ENCODE results near the gene RALGPS1. TPM values are rescaled to one million over a fixed set of nuclear protein-coding genes. Genes with fewer than 3 reads are reported as not detected.

RALGPS1 gene
- total RNA-seq, 4 donors from 2014 or later: 4.6 to 11.9 (median 10.0) TPM

DNA sequence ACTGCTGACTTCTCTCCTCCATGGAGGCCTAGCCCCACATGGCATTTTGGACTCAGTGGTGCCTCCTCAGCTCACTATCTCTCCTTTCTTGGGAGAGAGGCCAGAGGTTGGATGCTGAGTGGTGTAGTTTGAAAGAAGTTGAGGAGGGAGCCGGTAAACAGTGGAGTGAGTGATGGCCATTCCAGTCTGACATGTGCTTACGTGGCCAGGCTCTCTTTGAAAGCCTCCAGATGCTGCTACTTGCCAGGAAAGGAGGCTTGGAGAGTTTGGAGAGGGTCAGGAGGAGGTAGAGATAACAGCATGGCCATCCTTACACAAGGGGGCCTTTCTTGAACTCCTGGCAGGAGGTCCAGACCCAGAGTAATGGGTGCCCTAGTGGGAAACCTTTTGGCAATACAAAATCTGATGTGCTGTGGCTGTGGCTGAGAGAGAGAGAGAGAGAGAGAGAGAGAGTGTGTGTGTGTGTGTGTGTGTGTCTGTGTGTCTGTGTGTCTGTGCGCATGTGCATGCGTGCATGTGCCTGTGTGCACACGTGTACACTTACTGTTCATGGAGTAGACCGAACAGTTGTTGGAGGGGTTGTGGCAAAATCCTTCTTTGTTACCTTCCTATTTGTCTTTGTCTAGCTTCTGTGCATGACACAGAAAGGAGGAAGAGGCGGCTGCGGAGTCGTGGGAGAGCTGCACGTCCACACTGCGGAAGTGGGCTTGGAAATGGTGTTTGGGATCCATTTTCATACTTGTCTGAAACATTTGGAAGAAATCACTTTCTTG is 37.8 kb downstream of the RALGPS1 start:
- H3K4me3 ChIP-seq: no peak overlapping the region
- 58% methylated on average over 11 of the region's 11 CpGs for WGBS
- TF ChIP-seq EP300 (IDR thresholded peaks at IDR 0.05): no peak
- TF ChIP-seq POLR2AphosphoS5 (IDR thresholded peaks at IDR 0.05): peak in 1 of 2 donors; percentile 30
- H3K36me3 ChIP-seq: no peaks in the 10 kb centered on the region
- DNase-seq (ENCODE audit: extremely low spot score): no peak
- H3K27me3 ChIP-seq: no peaks in the 10 kb centered on the region
- H3K27ac ChIP-seq (replicated peaks in 1 of 4): peak overlapping the region in 2 of 4 donors; percentile 30 to 41
- peaks cover 21 to 23% (median 22%) of the 10 kb centered on the region in 4 donors for H3K4me1 ChIP-seq
- intact Hi-C loops (cut with DNase I): no loop called here
- no peaks in the 10 kb centered on the region for H3K9me3 ChIP-seq

DNA sequence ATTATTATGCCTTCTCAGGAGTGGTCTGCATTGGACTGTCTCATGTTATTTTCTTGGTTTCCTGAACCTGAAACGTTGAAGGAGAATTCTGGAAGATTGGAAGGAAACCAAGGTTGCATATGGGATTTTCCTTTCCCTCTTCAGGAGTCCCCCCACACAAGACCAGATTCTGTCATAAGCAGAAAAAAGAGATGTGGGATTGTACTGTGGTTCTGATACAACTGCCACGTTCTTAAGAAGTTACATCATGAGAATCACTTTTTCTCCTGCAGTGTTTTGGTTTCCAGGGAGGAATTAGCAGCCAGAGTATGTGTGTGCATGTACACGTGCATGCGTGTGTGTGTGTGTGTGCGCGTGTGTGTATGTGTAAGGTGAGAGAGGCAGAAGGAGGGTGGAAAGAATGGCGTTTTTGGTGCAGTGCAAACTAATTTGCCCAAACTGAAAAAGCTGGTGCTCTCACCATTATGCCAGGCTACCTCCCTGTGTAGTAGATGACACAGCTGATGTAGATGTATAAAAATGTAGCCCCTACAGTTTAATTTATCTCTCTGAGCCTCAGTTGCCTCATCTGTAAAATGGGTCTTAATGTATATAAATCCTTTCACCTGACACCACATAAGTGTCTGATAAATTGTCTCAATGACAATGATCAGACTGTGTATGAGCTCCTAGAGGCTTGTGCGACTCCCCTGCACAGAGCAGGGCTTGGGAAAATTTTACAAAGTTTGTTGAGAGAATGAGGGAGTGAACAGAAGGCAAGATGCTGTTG is 38.6 kb downstream of the RALGPS1 start:
- H3K4me3 ChIP-seq: no peak overlapping the region
- TF ChIP-seq POLR2A (IDR thresholded peaks at IDR 0.05; ENCODE audit: low read depth) (no peak), CTCF (IDR thresholded peaks at IDR 0.05) (no peak), POLR2AphosphoS5 (IDR thresholded peaks at IDR 0.05) (no peak), EP300 (IDR thresholded peaks at IDR 0.05) (no peak)
- peaks cover 29 to 31% (median 30%) of the 10 kb centered on the region in 4 donors for H3K4me1 ChIP-seq
- no peaks in the 10 kb centered on the region for H3K9me3 ChIP-seq
- no peak for DNase-seq (ENCODE audit: extremely low spot score)
- H3K27ac ChIP-seq (replicated peaks in 1 of 4): peak overlapping the region in 2 of 4 donors; percentile 11 to 30
- H3K36me3 ChIP-seq: no peaks in the 10 kb centered on the region
- intact Hi-C loops (cut with DNase I): no loop called here
- no peaks in the 10 kb centered on the region for H3K27me3 ChIP-seq
- WGBS: 56% methylated on average over 8 of the region's 8 CpGs

- DNase-seq (ENCODE audit: extremely low spot score): no peak
- H3K36me3 ChIP-seq: no peaks in the 10 kb centered on the region
- no peak overlapping the region for H3K4me3 ChIP-seq
- intact Hi-C loops (cut with DNase I): no loop called here
- peaks cover 35 to 40% (median 38%) of the 10 kb centered on the region in 4 donors for H3K4me1 ChIP-seq
- no peak for TF ChIP-seq POLR2A (IDR thresholded peaks at IDR 0.05; ENCODE audit: low read depth)
- TF ChIP-seq POLR2AphosphoS5 (IDR thresholded peaks at IDR 0.05): no peak
- TF ChIP-seq EP300 (IDR thresholded peaks at IDR 0.05): no peak
- no peak for TF ChIP-seq CTCF (IDR thresholded peaks at IDR 0.05)
- 86% methylated on average over 5 of the region's 5 CpGs for WGBS
- no peaks in the 10 kb centered on the region for H3K9me3 ChIP-seq
- no peaks in the 10 kb centered on the region for H3K27me3 ChIP-seq
- H3K27ac ChIP-seq (replicated peaks in 1 of 4): no peak overlapping the region
These were observed 41.2 kb downstream of the RALGPS1 start for GRCh38 chr9:126955811-126956210.

DNA sequence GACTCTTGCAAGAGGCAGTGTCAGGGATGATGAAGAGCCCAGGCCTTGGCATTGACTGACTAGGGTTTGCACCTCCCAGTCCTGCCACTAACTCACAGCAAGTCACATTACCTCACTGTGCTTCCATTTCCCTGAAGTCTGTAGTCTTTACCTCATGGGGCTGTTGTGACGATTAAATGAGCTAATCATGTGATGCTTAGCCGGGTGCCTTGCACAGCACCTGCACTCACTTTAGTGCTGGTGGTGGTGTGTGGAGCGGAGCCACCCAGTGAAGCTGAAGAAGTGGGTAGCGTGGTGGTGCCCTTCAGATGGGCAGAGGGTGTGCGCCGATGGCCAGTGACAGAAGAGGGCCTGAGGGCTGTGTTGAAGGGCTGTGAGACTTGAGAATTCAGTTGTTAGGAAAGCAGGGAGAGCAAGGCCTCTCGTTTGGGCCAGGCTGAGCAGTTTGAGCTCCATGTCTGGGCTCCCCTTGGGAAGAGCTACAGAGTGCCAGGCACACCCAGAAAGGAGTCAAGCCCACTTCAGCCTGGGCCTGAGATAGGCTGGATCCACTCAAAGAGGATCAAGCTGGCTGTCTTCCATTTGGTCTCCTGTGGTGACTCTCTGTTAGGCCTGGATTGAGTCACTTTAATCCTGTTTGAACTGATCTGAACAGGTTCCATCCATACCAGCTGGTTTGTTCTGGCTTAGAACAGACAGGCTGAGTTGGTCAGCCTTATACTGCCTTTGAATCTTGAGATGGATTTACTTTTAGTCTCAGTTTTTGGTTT is 42.5 kb downstream of the RALGPS1 start:
- Histone ChIP-seq H3K27ac (replicated peaks in 1 of 4) (peak overlapping the region; percentile 64 to 68 (median 66)), H3K36me3 (no peaks in the 10 kb centered on the region), H3K9me3 (no peaks in the 10 kb centered on the region), H3K27me3 (no peaks in the 10 kb centered on the region), H3K4me1 (peaks cover 31 to 37% (median 36%) of the 10 kb centered on the region in 4 donors), H3K4me3 (no peak overlapping the region)
- intact Hi-C loops (cut with DNase I): no loop called here
- TF ChIP-seq POLR2AphosphoS5 (IDR thresholded peaks at IDR 0.05) (peak in 1 of 2 donors; percentile 12), POLR2A (IDR thresholded peaks at IDR 0.05; ENCODE audit: low read depth) (no peak), EP300 (IDR thresholded peaks at IDR 0.05) (no peak)
- DNase-seq (ENCODE audit: extremely low spot score): no peak
- WGBS: 95% methylated on average over 6 of the region's 7 CpGs

DNA sequence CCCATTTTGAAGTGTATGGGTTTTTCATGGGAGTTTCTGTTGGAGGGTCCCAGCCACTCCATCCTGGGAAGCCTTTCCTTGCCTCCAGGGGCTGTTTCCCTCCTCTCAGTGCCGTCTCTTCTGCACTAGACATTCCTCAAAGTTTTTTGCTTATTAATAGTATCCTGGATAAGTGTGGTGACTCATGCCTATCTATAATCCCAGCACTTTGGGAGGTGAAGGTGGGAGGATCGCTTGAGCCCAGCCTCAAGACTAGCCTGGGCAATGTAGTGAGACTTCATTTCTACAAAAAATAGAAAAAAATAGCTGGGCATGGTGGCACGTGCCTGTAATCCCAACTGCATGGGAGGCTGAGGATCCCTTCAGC is 43.1 kb downstream of the RALGPS1 start:
- H3K9me3 ChIP-seq: no peaks in the 10 kb centered on the region
- WGBS: 53% methylated on average over 3 of the region's 3 CpGs
- intact Hi-C loops (cut with DNase I): no loop called here
- H3K36me3 ChIP-seq: peaks cover 0 to 5% (median 0%) of the 10 kb centered on the region in 4 donors
- no peak for DNase-seq (ENCODE audit: extremely low spot score)
- peak overlapping the region; percentile 64 to 68 (median 66) for H3K27ac ChIP-seq (replicated peaks in 1 of 4)
- TF ChIP-seq POLR2A (IDR thresholded peaks at IDR 0.05; ENCODE audit: low read depth): no peak
- TF ChIP-seq CTCF (IDR thresholded peaks at IDR 0.05): no peak
- TF ChIP-seq POLR2AphosphoS5 (IDR thresholded peaks at IDR 0.05): no peak
- no peak for TF ChIP-seq EP300 (IDR thresholded peaks at IDR 0.05)
- peaks cover 26 to 33% (median 30%) of the 10 kb centered on the region in 4 donors for H3K4me1 ChIP-seq
- H3K4me3 ChIP-seq: no peak overlapping the region
- H3K27me3 ChIP-seq: no peaks in the 10 kb centered on the region
